Stimulated activated CD8-positive, alpha-beta memory T cell treated with anti-CD3 and anti-CD28 coated beads, Interleukin-2, amount 100 ng/mL, for 48 hours (primary cell): ENCODE data around the gene WDFY4.

ENCODE experiments used
- DNase-seq, 2 donors: peaks; one replicate each; pipeline ENCODE4 v3.0.0-alpha.2; 2020; ENCODE audit warnings: low read depth in 2 of 2

WDFY4 gene

GRCh38 chr10:48791267-48791928, 106.7 kb downstream of the WDFY4 start:
- no peak for DNase-seq

DNA sequence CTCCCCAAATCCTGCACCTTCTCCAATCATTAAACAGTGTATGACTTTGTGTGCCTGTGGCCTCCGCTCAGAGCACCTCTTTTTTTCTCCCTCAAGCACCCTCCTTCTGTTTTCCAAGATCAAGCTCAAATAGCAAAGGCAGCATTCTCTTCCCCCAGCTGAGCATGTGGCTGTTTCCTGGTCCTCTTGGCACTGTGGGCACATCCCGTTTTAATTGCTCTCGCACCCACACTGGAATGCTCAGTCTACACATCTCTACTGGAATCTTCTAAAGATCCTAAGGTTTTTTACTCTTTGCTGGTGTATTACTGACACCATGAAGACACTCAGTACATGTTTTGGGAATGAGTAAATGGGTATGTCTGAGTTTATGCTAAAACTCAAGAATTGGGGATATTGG, 107.4 kb downstream of the WDFY4 start:
- no peak for DNase-seq

DNA sequence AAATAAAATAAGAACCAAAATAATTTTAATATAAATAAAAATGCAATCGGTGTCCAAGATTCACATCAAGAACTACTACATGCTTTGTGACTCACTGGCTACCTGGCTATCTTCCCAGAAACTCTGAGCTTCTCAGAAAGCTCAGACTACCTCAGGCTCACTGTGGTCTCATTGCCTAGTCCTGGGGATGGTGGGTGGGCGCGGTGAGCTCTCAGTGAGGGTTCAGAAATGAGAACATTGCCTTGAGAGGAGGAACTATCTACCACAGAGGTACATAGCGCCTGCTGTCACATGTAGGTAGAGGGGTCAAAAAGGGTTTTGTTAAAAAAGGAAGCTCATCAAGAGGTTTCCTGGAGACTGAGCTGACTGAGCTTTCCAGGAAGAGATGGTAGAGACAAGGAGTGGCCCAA, 108.0 kb downstream of the WDFY4 start:
- no peak for DNase-seq

DNA sequence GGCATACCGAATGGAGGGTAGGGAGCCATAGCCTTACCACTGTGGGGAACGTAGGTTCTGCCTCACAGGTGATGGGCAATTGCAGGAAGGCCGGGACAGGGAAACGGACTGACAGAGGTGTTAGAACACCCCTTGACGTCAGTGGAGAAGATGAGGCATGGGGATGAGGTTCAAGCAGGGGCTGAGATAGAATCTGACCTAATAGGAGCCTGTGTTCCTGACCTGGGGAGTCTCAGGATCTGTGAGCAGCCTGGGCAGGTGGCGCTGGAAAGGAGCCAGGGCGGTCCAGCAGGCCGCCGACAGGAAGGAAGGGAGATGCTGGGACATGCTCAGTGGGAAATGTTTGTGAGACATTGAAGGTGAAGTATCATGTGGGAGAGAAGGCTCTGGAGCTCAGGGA, 109.4 kb downstream of the WDFY4 start:
- DNase-seq, result no peak

GRCh38 chr10:48796713-48797245, 112.1 kb downstream of the WDFY4 start:
- no peak for DNase-seq

DNA sequence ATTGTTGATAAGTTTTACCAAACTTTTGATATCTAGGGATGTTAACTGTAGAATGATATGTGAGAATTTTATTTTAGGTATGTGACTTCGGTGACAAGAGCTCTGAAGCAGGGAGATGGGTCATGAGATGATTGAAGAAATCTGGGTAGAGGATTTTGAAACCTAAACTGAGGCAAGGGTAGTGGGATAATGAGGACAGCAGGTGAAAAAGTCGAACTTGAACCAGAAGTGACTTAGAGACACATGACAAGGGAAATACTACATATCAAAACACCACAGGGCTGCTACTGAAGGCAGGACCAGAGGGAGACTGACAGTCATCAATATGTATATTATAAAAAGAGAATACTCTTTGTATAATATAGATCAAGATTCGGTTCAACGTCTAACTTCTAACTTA, 113.2 kb downstream of the WDFY4 start:
- no peak for DNase-seq

- DNase-seq, result no peak
These were observed 114.0 kb downstream of the WDFY4 start for GRCh38 chr10:48798481-48799254.

DNA sequence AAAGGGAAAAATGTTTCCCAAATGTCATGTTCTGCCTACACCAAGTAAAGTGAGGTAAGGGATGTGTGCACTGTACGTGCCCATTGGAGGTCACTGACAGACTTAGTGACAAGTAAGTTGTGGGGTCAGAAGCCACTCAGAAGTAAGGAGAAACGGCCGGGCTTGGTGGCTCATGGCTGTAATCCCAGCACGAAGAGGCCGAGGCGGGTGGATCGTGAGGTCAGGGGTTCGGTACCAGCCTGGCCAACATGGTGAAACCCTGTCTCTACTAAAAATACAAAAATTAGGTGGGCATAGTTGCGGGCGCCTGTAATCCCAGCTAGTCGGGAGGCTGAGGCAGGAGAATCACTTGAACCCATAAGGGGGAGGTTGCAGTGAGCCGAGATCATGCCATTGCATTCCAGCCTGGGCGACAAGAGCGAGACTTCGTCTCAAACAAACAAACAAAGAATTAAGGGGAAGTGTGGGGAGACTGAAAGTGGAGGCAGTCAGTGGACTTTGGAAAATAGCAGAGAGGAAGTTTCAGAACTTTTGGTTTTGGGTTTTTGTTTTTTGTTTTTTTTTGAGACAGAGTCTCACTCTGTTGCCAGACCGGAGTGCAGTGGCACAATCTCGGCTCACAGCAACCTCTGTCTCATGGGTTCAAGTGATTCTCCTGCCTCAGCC, 114.8 kb downstream of the WDFY4 start:
- DNase-seq, result no peak

DNA sequence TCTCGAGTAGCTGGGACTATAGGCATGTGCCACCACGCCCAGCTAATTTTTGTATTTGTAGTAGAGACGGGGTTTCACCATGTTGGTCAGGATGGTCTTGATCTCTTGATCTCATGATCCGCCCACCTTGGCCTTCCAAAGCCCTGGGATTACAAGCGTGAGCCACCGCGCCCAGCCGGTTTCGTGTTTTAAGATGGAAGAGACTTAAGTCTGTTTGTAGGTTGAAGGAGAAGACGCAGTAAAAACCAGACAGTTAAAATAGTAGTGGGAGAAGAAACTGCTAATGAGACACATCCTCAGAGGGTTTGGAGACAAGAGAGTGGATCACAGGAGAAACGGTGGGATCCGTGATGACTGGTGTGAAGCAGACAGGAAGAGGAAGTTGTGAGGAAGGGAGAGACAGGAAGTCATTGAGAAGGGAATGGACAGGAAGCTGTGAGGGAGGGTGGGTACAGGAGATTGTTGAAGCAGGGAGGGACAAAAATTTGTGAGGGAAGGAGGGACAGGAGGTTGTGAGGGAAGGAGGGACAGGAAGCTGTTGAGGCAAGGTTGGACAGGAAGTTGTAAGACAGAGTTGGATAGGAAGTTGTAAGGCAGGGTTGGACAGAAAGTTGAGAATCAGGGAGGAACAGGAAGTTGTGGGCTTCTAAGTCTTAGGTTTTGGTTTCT, 115.5 kb downstream of the WDFY4 start:
- no peak for DNase-seq

GRCh38 chr10:48801001-48801421, 116.3 kb downstream of the WDFY4 start:
- DNase-seq, result no peak

GRCh38 chr10:48802611-48803071, 118.0 kb downstream of the WDFY4 start:
- DNase-seq, result no peak

- DNase-seq, result no peak
These were observed 119.3 kb downstream of the WDFY4 start for GRCh38 chr10:48803801-48804584.

- no peak for DNase-seq
These were observed 120.1 kb downstream of the WDFY4 start for GRCh38 chr10:48804740-48805182.

- DNase-seq, result no peak
These were observed 120.7 kb downstream of the WDFY4 start for GRCh38 chr10:48805411-48805810.

DNA sequence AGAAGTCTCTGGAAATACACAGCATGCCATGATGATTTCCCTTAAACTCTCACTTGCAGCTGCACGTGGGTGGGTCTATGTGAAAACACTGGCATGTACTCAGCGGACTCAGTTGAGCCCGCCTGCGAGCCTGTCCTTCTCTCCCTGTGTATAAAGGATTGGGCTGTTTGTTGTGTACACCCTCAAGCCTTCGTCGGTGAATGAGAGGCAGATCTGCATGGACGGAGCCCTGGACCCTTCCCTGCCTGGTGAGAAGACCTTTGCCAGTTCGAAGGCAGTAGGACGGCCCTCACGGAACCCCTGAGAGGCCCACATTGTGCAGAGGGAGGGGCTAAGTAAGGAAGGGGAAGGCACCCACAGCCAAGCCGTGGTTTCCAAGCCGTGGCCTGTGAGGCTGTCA, 121.2 kb downstream of the WDFY4 start:
- no peak for DNase-seq

DNA sequence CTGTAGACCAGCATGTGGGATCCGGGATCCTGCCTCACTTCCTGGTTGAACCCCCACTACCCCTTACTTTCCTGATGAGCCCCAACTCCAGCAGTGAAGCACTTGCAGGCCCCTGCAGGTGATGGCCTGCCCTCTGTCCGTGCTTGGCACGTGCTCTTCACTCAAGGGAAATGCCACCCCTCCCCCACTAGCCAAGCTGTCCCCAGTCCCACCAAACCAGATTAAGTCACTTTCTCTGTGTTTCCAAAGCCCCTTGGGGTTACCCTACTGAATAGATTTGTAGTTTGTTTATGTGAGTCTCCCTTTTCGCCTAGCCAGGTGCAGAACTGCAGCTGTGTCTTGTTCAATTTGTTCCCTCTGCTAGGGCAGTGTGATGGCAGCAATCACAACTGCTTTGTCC, 121.7 kb downstream of the WDFY4 start:
- DNase-seq, result no peak

DNA sequence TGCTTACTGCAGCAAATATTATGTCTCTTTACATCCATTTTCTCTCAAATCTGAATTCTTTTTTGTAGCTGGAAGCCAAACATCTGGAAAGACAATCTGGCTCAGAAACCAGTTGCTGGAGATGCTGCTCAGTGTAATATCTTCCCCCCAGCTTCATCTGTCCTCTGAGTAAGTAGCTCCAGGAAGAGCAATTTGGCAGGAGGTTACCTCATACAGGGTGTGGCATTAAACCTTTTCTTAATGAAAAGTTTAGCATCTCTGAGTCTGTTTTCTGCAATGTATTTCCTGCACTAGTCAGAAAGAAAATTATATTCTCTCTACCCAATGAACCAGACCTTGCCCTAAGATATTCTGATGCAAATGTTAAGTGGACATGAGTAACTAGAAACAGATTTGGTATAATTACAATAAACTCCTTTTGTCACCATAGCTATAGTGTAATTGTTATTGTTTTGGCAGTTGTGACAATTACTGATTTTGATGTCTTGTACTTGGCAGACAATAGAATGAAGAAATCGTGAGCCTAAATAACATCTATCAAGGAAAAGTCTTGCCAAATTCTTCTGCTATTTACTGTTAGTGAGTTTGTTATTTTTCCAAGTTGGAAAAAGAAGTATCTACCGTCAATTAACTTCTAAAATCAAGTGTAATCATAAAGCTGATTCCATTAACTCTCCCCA, 123.3 kb downstream of the WDFY4 start:
- DNase-seq, result no peak

DNA sequence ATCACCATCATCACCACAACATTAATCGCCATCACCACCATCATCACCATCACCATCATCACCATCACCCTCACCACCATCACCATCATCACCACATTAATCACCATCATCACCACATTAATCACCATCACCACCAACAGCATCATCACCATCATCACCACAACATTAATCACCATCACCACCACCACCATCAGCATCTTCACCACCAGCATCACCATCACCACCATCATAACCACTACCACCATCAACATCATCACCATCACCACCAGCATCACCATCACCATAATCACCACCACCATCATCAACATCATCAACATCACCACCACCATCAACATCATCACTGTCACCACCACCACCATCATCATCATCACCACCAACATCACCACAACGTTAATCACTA, 124.6 kb downstream of the WDFY4 start:
- DNase-seq, result no peak

DNA sequence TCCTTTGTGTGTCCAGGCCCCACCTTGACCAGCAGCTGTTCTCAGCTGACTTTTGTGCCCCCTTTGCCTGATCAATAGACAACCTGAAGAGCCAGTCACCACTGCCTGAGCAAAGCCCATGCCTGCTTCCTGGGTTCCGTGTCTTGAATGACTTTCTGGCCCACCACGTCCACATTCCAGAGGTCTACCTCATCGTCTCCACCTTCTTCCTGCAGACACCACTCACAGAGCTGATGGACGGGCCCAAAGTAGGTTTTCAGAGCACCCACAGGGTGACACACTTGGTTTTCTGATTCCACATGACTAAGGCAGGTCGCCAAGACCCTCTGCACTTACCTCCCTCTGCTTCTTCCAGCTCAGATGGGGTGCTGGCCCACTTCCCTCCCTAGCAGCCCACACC, 126.8 kb downstream of the WDFY4 start:
- no peak for DNase-seq

- DNase-seq, result no peak
These were observed 127.2 kb downstream of the WDFY4 start for GRCh38 chr10:48811917-48812316.

DNA sequence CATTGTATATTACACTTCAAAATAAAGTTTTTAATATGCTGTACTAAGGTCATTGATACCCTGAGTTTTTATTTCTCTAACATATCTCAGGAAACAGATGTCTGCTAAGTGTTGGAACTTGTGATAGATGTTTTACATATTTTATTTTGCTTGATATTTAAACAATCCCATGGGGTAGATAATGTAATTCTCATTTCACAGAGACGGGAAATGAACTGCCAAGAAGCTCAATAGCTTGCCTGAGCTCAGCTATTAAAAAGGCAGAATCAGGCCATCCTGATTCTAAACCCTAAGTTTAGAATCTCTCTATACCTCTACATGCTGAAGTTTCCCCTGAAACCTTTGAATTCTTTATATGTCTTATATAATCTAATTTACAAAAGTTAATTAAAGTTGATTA, 128.6 kb downstream of the WDFY4 start:
- no peak for DNase-seq
